Panc1 (cell line): Measurements from ENCODE around the gene ZNF446.

Experiments used
- POLR2AphosphoS5 ChIP-seq: IDR thresholded peaks from 2 replicates; pipeline ENCODE4 v1.6.1; 2012; ENCODE audit warnings: mild to moderate bottlenecking, low read depth, low read length, moderate library complexity
- REST ChIP-seq, 2 experiments: IDR thresholded peaks; 2 replicates each; pipeline ENCODE4 v1.6.1; 2011 to 2012; ENCODE audit warnings: low read depth in 2 of 2, control low read depth in 1 of 2, low read length in 1 of 2, mild to moderate bottlenecking in 1 of 2, moderate library complexity in 1 of 2; ENCODE audit not compliant: insufficient read depth in 1 of 2
- TF ChIP-seq, protein P1 (sequence below): fragments of 450-650 bp; IDR thresholded peaks from 2 replicates; pipeline ENCODE4 v1.5.1; 2017; ENCODE audit warnings: mild to moderate bottlenecking

DNA sequence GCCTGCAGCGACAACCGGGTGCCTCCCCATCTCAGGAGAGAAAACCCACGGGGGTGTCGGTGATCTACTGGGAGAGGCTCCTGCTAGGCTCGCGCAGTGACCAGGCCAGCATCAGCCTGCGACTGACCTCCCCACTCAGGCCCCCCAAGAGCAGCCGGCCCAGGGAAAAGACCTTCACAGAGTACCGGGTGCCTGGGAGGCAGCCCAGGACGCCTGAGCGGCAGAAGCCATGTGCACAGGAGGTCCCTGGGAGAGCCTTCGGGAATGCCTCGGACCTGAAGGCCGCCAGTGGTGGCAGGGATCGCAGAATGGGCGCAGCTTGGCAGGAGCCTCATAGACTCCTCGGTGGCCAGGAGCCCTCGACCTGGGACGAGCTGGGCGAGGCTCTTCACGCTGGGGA is 20.8 kb upstream of the ZNF446 start:
- TF ChIP-seq, protein P1, sequence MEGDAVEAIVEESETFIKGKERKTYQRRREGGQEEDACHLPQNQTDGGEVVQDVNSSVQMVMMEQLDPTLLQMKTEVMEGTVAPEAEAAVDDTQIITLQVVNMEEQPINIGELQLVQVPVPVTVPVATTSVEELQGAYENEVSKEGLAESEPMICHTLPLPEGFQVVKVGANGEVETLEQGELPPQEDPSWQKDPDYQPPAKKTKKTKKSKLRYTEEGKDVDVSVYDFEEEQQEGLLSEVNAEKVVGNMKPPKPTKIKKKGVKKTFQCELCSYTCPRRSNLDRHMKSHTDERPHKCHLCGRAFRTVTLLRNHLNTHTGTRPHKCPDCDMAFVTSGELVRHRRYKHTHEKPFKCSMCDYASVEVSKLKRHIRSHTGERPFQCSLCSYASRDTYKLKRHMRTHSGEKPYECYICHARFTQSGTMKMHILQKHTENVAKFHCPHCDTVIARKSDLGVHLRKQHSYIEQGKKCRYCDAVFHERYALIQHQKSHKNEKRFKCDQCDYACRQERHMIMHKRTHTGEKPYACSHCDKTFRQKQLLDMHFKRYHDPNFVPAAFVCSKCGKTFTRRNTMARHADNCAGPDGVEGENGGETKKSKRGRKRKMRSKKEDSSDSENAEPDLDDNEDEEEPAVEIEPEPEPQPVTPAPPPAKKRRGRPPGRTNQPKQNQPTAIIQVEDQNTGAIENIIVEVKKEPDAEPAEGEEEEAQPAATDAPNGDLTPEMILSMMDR, result no peak
- TF ChIP-seq REST (IDR thresholded peaks at IDR 0.05; ENCODE audit: insufficient read depth in 1 of 2, low read depth in 2 of 2, low read length in 1 of 2) (no peak), POLR2AphosphoS5 (no peak)
